Right lobe of liver (tissue), 4 donors: ENCODE data around the gene CCDC150.

Experiments used
- POLR2A ChIP-seq: fragments of 450-650 bp; IDR thresholded peaks from one replicate; pipeline ENCODE4 v1.6.1; 2017; ENCODE audit warnings: antibody characterized with exemption, mild to moderate bottlenecking
- TF ChIP-seq, protein P1 (sequence below), 4 donors: fragments of 200-600 bp in 3 of 4; fragments of 450-650 bp in 1 of 4; IDR thresholded peaks; one replicate each; pipeline versions ENCODE4 v1.5.1 to v1.8.0; 2016 to 2022; ENCODE audit warnings: antibody characterized with exemption in 4 of 4, mild to moderate bottlenecking in 2 of 4
- donor health status: DM: no; HTN: no; CAD: no.
- donor health status: DM: no; HTN: no; CAD: no.
- donor health status: DM: no; HTN: yes; CAD: no.

DNA sequence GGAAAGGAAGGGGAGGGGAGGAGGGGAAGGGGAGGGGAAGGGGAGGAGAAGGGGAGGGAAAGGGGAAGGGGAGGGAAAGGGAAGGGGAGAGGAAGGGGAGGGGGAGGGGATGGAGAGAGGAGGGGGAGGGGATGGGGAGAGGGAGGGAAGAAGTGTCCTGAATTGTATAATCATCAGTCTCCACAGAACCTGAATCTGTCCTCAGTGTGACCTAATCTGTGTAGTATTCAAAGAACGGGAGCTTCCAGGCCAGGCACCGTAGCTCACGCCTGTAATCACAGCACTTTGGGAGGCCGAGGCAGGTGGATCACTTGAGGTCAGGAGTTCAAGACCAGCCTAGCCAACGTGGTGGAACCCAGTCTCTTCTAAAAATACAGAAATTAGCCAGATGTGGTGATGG, 41.1 kb upstream of the CCDC150 start:
- TF ChIP-seq, protein P1, sequence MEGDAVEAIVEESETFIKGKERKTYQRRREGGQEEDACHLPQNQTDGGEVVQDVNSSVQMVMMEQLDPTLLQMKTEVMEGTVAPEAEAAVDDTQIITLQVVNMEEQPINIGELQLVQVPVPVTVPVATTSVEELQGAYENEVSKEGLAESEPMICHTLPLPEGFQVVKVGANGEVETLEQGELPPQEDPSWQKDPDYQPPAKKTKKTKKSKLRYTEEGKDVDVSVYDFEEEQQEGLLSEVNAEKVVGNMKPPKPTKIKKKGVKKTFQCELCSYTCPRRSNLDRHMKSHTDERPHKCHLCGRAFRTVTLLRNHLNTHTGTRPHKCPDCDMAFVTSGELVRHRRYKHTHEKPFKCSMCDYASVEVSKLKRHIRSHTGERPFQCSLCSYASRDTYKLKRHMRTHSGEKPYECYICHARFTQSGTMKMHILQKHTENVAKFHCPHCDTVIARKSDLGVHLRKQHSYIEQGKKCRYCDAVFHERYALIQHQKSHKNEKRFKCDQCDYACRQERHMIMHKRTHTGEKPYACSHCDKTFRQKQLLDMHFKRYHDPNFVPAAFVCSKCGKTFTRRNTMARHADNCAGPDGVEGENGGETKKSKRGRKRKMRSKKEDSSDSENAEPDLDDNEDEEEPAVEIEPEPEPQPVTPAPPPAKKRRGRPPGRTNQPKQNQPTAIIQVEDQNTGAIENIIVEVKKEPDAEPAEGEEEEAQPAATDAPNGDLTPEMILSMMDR (IDR thresholded peaks at IDR 0.05): no peak
- no peak for TF ChIP-seq POLR2A
